ENCODE measurements around the gene UNC80.

The UNC80 gene

DNA sequence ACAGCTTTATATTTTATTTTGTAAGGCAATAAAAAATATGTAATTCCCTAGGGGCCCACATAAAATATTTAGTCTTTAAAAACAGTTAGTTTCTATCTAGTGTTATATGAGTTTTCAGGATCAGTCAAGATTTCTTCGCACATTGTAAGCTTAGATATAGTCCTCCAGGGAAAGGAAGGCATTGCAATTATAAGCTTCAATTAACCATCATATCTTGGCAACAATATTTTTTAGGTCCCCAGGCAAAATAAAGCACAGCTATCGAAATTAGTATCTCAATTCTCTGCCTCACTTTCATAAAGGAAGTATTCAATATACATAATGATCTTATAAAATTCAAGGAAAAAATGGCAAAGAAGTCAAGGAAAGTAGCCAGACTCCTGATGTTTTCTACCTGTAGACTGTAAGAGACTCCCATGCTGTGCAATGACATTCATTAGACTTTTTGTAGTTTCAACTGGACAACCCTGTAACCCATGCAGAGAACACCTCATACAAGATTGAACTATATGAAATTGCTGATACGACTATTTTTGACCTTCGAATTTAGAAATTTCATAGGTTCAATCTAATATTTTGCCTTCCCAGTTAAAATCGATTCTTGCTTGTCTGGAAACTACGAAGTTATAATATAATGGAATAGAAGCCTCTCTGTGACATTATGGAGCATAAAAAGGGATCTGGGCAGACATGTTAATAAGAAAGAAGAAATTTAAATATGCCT is 96.8 kb downstream of the UNC80 start:
- H3K9me3 ChIP-seq: no peaks in the 10 kb centered on the region
- no peaks in the 10 kb centered on the region for H3K36me3 ChIP-seq
- no peak overlapping the region for H3K4me3 ChIP-seq (ENCODE audit: low read depth, low read length)
- DNase-seq: no peak
- H3K4me1 ChIP-seq: no peaks in the 10 kb centered on the region
- TF ChIP-seq, protein P1, sequence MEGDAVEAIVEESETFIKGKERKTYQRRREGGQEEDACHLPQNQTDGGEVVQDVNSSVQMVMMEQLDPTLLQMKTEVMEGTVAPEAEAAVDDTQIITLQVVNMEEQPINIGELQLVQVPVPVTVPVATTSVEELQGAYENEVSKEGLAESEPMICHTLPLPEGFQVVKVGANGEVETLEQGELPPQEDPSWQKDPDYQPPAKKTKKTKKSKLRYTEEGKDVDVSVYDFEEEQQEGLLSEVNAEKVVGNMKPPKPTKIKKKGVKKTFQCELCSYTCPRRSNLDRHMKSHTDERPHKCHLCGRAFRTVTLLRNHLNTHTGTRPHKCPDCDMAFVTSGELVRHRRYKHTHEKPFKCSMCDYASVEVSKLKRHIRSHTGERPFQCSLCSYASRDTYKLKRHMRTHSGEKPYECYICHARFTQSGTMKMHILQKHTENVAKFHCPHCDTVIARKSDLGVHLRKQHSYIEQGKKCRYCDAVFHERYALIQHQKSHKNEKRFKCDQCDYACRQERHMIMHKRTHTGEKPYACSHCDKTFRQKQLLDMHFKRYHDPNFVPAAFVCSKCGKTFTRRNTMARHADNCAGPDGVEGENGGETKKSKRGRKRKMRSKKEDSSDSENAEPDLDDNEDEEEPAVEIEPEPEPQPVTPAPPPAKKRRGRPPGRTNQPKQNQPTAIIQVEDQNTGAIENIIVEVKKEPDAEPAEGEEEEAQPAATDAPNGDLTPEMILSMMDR (IDR thresholded peaks at IDR 0.05; ENCODE audit: low read depth, low read length): no peak
- no peaks in the 10 kb centered on the region for H3K27me3 ChIP-seq

GRCh38 chr2:209870067-209870466 is 98.4 kb downstream of the UNC80 start:
- H3K9me3 ChIP-seq: no peaks in the 10 kb centered on the region
- no peak overlapping the region for H3K4me3 ChIP-seq (ENCODE audit: low read depth, low read length)
- TF ChIP-seq, protein P1 (IDR thresholded peaks at IDR 0.05; ENCODE audit: low read depth, low read length): no peak
- H3K4me1 ChIP-seq: no peaks in the 10 kb centered on the region
- DNase-seq: no peak
- H3K27me3 ChIP-seq: no peaks in the 10 kb centered on the region
- no peaks in the 10 kb centered on the region for H3K36me3 ChIP-seq

DNA sequence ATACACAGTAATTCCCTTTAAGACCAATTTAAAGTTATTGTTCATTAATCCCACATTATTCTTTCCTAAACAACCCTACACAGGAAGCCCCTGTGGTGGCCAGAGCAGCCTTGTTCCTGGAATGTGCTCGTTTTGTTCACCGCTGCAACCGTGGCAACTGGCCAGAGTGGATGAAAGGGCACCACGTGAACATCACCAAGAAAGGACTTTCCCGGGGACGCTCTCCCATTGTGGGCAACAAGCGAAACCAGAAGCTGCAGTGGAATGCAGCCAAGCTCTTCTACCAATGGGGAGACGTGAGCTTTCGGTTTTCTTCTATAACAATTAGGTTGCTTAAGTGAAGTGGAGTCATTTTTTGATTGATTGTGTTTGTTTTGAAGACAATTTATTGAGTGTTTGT is 101.0 kb downstream of the UNC80 start:
- Histone ChIP-seq H3K4me1 (no peaks in the 10 kb centered on the region), H3K27me3 (no peaks in the 10 kb centered on the region), H3K9me3 (no peaks in the 10 kb centered on the region), H3K36me3 (no peaks in the 10 kb centered on the region), H3K4me3 (ENCODE audit: low read depth, low read length) (no peak overlapping the region)
- TF ChIP-seq, protein P1 (IDR thresholded peaks at IDR 0.05; ENCODE audit: low read depth, low read length): no peak
- DNase-seq: no peak

DNA sequence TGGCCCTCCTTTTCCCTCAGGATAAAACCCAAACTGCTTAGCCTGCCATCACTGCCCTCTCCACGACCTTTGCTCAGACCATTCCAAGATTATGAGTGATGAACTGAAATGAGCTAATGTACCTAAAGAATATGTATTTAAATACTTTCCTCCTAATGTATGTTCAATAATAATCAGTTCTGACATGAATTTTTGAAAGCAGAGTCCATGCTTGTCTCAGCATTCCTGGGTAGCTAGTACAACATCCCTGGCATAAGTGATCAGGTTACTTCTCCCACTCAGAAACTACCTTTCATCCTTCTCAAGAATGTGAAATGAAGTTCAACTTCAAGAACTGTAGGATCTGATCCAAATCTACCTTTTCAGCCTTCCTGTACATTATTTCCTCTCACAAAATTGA is 103.6 kb downstream of the UNC80 start:
- H3K4me3 ChIP-seq (ENCODE audit: low read depth, low read length): no peak overlapping the region
- H3K4me1 ChIP-seq: no peaks in the 10 kb centered on the region
- H3K36me3 ChIP-seq: no peaks in the 10 kb centered on the region
- DNase-seq: no peak
- TF ChIP-seq, protein P1 (IDR thresholded peaks at IDR 0.05; ENCODE audit: low read depth, low read length): no peak
- no peaks in the 10 kb centered on the region for H3K27me3 ChIP-seq
- H3K9me3 ChIP-seq: no peaks in the 10 kb centered on the region

DNA sequence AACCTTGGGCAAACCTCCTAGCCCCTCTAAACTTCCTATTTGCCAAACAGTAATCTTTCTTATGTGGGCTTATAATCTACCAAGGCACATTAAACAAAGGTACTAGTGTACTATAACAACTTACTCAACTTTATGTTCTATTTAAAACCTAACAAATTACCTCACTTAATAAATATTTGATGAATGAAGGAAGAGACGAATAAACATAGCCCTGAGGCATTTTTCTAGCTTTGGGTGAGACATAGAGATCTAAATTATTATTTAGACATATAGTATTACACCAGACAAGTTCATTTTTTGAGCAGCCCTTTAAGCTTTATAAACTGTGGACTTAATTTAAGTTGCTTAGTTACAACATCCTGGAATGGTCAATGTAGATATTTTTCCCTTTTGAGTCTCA is 104.6 kb downstream of the UNC80 start:
- Histone ChIP-seq H3K4me3 (ENCODE audit: low read depth, low read length) (no peak overlapping the region), H3K36me3 (no peaks in the 10 kb centered on the region), H3K9me3 (no peaks in the 10 kb centered on the region), H3K27me3 (no peaks in the 10 kb centered on the region), H3K4me1 (no peaks in the 10 kb centered on the region)
- DNase-seq: no peak
- TF ChIP-seq, protein P1 (IDR thresholded peaks at IDR 0.05; ENCODE audit: low read depth, low read length): no peak

- DNase-seq: no peak
- TF ChIP-seq, protein P1 (IDR thresholded peaks at IDR 0.05; ENCODE audit: low read depth, low read length): no peak
These were observed 107.1 kb downstream of the UNC80 start for GRCh38 chr2:209878701-209879100.

More at GRCh38 chr2:209878701-209879100, 107.1 kb downstream of the UNC80 start:
- Histone ChIP-seq H3K4me3 (ENCODE audit: low read depth, low read length) (no peak overlapping the region), H3K9me3 (no peaks in the 10 kb centered on the region), H3K4me1 (no peaks in the 10 kb centered on the region), H3K36me3 (no peaks in the 10 kb centered on the region), H3K27me3 (no peaks in the 10 kb centered on the region)

Data from BE2C (cell line).